HepG2 (cell line): ENCODE results near the gene ST3GAL5. TPM values are rescaled to one million over a fixed set of nuclear protein-coding genes. Genes with fewer than 3 reads are reported as not detected.

ENCODE experiments used
- ATAC-seq: fragments of 200-7000 bp; cut with Tn5 transposase; 3 replicates; pipeline ENCODE4 v1.9.1; 2020; ENCODE audit warnings: mild to moderate bottlenecking, moderate library complexity
- BruUV-seq: library from RNA; stranded (reverse); fragments of 400-500 nt; replicated peaks from 2 replicates; lab custom pipeline; 2021; lab: Mats Ljungman, UMichigan
- CTCF ChIA-PET: fragments of 300-600 bp; formaldehyde crosslinking; extraction: SDS; loops from one replicate; lab custom pipeline; 2021; ENCODE audit warnings: low total read pairs, inconsistent platforms, low intra/inter-chr PET ratio; lab: Yijun Ruan, JAX
- POLR2A ChIA-PET: fragments of 350-600 bp; sonication (Branson Sonifier 250); formaldehyde crosslinking; loops from one replicate; lab custom pipeline; 2020; ENCODE audit warnings: antibody characterized with exemption, inconsistent platforms; lab: Yijun Ruan, JAX
- DNase-seq: peaks from one replicate; pipeline ENCODE4 v3.0.0-alpha.2; 2015; ENCODE audit warnings: low spot score
- FAIRE-seq: peaks from 3 replicates; lab custom pipeline; 2011; peaks lifted over from hg19 to GRCh38; lab: Jason Lieb, UNC
- H2AFZ ChIP-seq: one replicate; pipeline ENCODE4 v1.6.1; 2011; ENCODE audit warnings: low read length, inconsistent platforms
- H3K27ac ChIP-seq: fragments of 300-600 bp; 3 replicates; pipeline ENCODE4 v1.8.0; 2011; ENCODE audit warnings: mixed run types, mild to moderate bottlenecking, mixed read lengths, low read length, inconsistent platforms; ENCODE audit not compliant: insufficient read depth; ENCODE audit errors: extremely low read length
- H3K27me3 ChIP-seq, 2 experiments: fragments of 200-600 bp in 1 of 2; 2 replicates in 1 of 2; 3 replicates in 1 of 2; pipeline versions ENCODE4 v1.6.0 to v1.8.0; 2011; ENCODE audit warnings: low read length in 2 of 2, mild to moderate bottlenecking in 2 of 2, moderate library complexity in 2 of 2, inconsistent platforms in 1 of 2; ENCODE audit not compliant: insufficient read depth in 2 of 2, control insufficient read depth in 1 of 2
- H3K36me3 ChIP-seq, 2 experiments: fragments of 200-600 bp in 1 of 2; replicated peaks in 1 of 2; 2 replicates in 1 of 2; 3 replicates in 1 of 2; pipeline versions ENCODE4 v1.5.1 to v1.8.0; 2011; ENCODE audit warnings: low read length in 2 of 2, inconsistent platforms in 1 of 2; ENCODE audit not compliant: insufficient read depth in 2 of 2, control insufficient read depth in 1 of 2
- H3K4me1 ChIP-seq: 2 replicates; pipeline ENCODE4 v1.5.1; 2012; ENCODE audit warnings: low read length, inconsistent platforms; ENCODE audit not compliant: insufficient read depth
- H3K4me2 ChIP-seq: 2 replicates; pipeline ENCODE4 v1.6.0; 2011; ENCODE audit warnings: low read depth, low read length, inconsistent platforms
- H3K4me3 ChIP-seq, 3 experiments: fragments of 200-600 bp in 1 of 3; sonication (generic), shearing (Covaris generic) in 1 of 3; replicated peaks in 1 of 3; 2 replicates each; pipeline ENCODE4 v1.5.1; 2011 to 2016; ENCODE audit warnings: low read length in 3 of 3, inconsistent platforms in 2 of 3, low read depth in 2 of 3, mild to moderate bottlenecking in 2 of 3, control low read depth in 1 of 3, mixed read lengths in 1 of 3; ENCODE audit not compliant: insufficient read depth in 1 of 3
- H3K79me2 ChIP-seq: one replicate; pipeline ENCODE4 v1.6.1; 2011; ENCODE audit warnings: low read length, inconsistent platforms; ENCODE audit not compliant: insufficient read depth
- H3K9ac ChIP-seq: 2 replicates; pipeline ENCODE4 v1.6.0; 2011; ENCODE audit warnings: mild to moderate bottlenecking, low read depth, low read length, inconsistent platforms; ENCODE audit not compliant: insufficient read depth
- H3K9me3 ChIP-seq: 2 replicates; pipeline ENCODE4 v1.5.1; 2012; ENCODE audit warnings: mild to moderate bottlenecking, low read length
- H4K20me1 ChIP-seq: 2 replicates; pipeline ENCODE4 v1.6.0; 2011; ENCODE audit warnings: inconsistent platforms, mild to moderate bottlenecking, low read length, moderate library complexity; ENCODE audit not compliant: insufficient read depth
- HINFP ChIP-seq: sonication (generic); formaldehyde crosslinking; IDR thresholded peaks from 2 replicates; pipeline ENCODE4 v1.4.0; 2020; ENCODE audit warnings: low read depth, mild to moderate bottlenecking, missing genetic modification reagents
- KDM5B ChIP-seq: sonication (generic); formaldehyde crosslinking; IDR thresholded peaks from 2 replicates; pipeline ENCODE4 v1.4.0; 2020; ENCODE audit warnings: missing genetic modification reagents, mild to moderate bottlenecking, borderline replicate concordance
- MAX ChIP-seq: IDR thresholded peaks from 2 replicates; pipeline ENCODE4 v1.6.1; 2012; ENCODE audit warnings: inconsistent platforms
- MIER3 ChIP-seq: IDR thresholded peaks from 2 replicates; pipeline ENCODE4 v1.6.1; 2016; ENCODE audit warnings: missing compliant biosample characterization, borderline replicate concordance
- STAG1 ChIP-seq: sonication (generic); formaldehyde crosslinking; IDR thresholded peaks from 2 replicates; pipeline ENCODE4 v1.4.0; 2020; ENCODE audit warnings: missing genetic modification reagents
- SYNCRIP ChIP-seq: fragments of 200-400 bp; formaldehyde crosslinking; IDR thresholded peaks from 2 replicates; pipeline ENCODE4 v1.6.1; 2018; ENCODE audit warnings: mild to moderate bottlenecking, low read depth, low read length; ENCODE audit not compliant: insufficient read depth
- TBX3 ChIP-seq: fragments of 450-650 bp; IDR thresholded peaks from 2 replicates; pipeline ENCODE4 v1.6.1; 2017; ENCODE audit warnings: antibody characterized with exemption, mild to moderate bottlenecking, inconsistent platforms, borderline replicate concordance
- USF2 ChIP-seq, 2 experiments: sonication (generic) in 1 of 2; formaldehyde crosslinking in 1 of 2; IDR thresholded peaks; 2 replicates each; pipeline versions ENCODE4 v1.5.1 to v1.6.1; 2011 to 2020; ENCODE audit warnings: borderline replicate concordance in 1 of 2, low read depth in 1 of 2, low read length in 1 of 2, mild to moderate bottlenecking in 1 of 2, missing genetic modification reagents in 1 of 2, moderate library complexity in 1 of 2
- ZNF274 ChIP-seq: sonication (generic); formaldehyde crosslinking; IDR thresholded peaks from 2 replicates; pipeline ENCODE4 v1.5.1; 2020; ENCODE audit warnings: mild to moderate bottlenecking, missing genetic modification reagents
- ZNF430 ChIP-seq: sonication (generic); formaldehyde crosslinking; IDR thresholded peaks from 2 replicates; pipeline ENCODE4 v1.9.0; 2021; ENCODE audit warnings: mild to moderate bottlenecking, missing genetic modification reagents
- ZNF788 ChIP-seq: sonication (generic); formaldehyde crosslinking; IDR thresholded peaks from 2 replicates; pipeline ENCODE4 v1.5.0; 2020; ENCODE audit warnings: mild to moderate bottlenecking, missing genetic modification reagents, borderline replicate concordance
- ZNF878 ChIP-seq: sonication (generic); formaldehyde crosslinking; IDR thresholded peaks from 2 replicates; pipeline ENCODE4 v1.8.1; 2023; ENCODE audit warnings: mild to moderate bottlenecking, missing genetic modification reagents, moderate library complexity
- WGBS: methylation state at CpG from one replicate; pipeline ENCODE4 v1.1.6; 2017; ENCODE audit warnings: low lambda C conversion rate; 5-methylcytosine and 5-hydroxymethylcytosine counted together
- in situ Hi-C: cut with HindIII; loops from 2 replicates; pipeline ENCODE4 v1.10.0; 2017; ENCODE audit warnings: low pct_unique_long_range_greater_than_20kb; ENCODE audit not compliant: extremely low pct_ligation_motif_present
- intact Hi-C: fragments of 100-400 bp; cut with micrococcal nuclease; formaldehyde crosslinking; loops from one replicate; pipeline ENCODE4 v1.10.0; 2022; ENCODE audit not compliant: unreplicated experiment
- polyA plus RNA-seq, 8 experiments: library from polyadenylated mRNA; depleted of rRNA in 3 of 8; stranded (reverse) in 7 of 8; unstranded in 1 of 8; fragments of >200 nt; fragmentation: Illumina TruSeq in 4 of 8; extraction: Trizol in 4 of 8; gene quantifications; 2 replicates each; pipeline versions ENCODE4 v1.2.1 to v1.2.3, GENCODE V29; 2011 to 2016; ENCODE audit warnings: low read depth in 4 of 8, missing spikeins in 1 of 8, mixed read lengths in 1 of 8; ENCODE audit not compliant: insufficient read depth in 1 of 8
- total RNA-seq, 5 experiments: library from RNA; depleted of rRNA; stranded (reverse); fragments of >200 nt; fragmentation: Illumina TruSeq; extraction: Trizol; gene quantifications; 2 replicates each; pipeline ENCODE4 v1.2.3, GENCODE V29; 2016; ENCODE audit warnings: low read depth in 1 of 5
- TF ChIP-seq, protein P1 (sequence below): sonication (generic); formaldehyde crosslinking; IDR thresholded peaks from 2 replicates; pipeline ENCODE4 v1.8.1; 2022; ENCODE audit warnings: mild to moderate bottlenecking, missing genetic modification reagents
- TF ChIP-seq, protein P2 (sequence below): sonication (generic); formaldehyde crosslinking; IDR thresholded peaks from 2 replicates; pipeline ENCODE4 v1.5.1; 2020; ENCODE audit warnings: mild to moderate bottlenecking, missing genetic modification reagents, borderline replicate concordance
- TF ChIP-seq, protein P3 (sequence below): sonication (generic); formaldehyde crosslinking; IDR thresholded peaks from 2 replicates; pipeline ENCODE4 v1.5.0; 2020; ENCODE audit warnings: mild to moderate bottlenecking, missing genetic modification reagents, moderate library complexity

The ST3GAL5 gene
- total and polyA plus RNA-seq, 2 of the 13 experiments (the other 11 are each of a cell fraction or from before 2014, with no cell fraction given), result 1.3 to 2.0 TPM

- Histone ChIP-seq H3K4me3 (peak overlapping the region; percentile 58 to 80 (median 69)), H3K4me1 (peaks cover 25% of the 10 kb centered on the region), H4K20me1 (no peaks in the 10 kb centered on the region), H3K9me3 (no peaks in the 10 kb centered on the region), H3K36me3 (no peaks in the 10 kb centered on the region), H3K4me2 (peak overlapping the region; percentile 89), H2AFZ (peak overlapping the region; percentile 8), H3K27me3 (peaks cover 4 to 31% of the 10 kb centered on the region in 2 experiments), H3K9ac (no peak overlapping the region), H3K27ac (no peak overlapping the region), H3K79me2 (no peaks in the 10 kb centered on the region)
- no peak for DNase-seq
- in situ Hi-C loops (no loop called here), intact Hi-C loops (loop anchor here (2.0 kb wide), 1 partner anchor 135 kb away; no protein-coding TSS in a partner anchor)
- BruUV-seq, result no TSS peak
- POLR2A ChIA-PET, result no interaction called here
- 15% methylated on average over 9 of the region's 10 CpGs for WGBS
- no peak for FAIRE-seq
- CTCF ChIA-PET, result no interaction called here
- ATAC-seq, result peak; percentile 45
- TF ChIP-seq, protein P1, sequence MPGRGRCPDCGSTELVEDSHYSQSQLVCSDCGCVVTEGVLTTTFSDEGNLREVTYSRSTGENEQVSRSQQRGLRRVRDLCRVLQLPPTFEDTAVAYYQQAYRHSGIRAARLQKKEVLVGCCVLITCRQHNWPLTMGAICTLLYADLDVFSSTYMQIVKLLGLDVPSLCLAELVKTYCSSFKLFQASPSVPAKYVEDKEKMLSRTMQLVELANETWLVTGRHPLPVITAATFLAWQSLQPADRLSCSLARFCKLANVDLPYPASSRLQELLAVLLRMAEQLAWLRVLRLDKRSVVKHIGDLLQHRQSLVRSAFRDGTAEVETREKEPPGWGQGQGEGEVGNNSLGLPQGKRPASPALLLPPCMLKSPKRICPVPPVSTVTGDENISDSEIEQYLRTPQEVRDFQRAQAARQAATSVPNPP (CRISPR knock-in tag), result no peak
- TF ChIP-seq TBX3 (no peak), KDM5B (CRISPR knock-in tag) (0 out of 2 replicates have a peak, but pooled peaks have one; percentile 23), ZNF274 (CRISPR knock-in tag) (0 out of 2 replicates have a peak, but pooled peaks have one; percentile 27), ZNF788 (peak; percentile 46; the same call in 1 of the 2 replicates), MIER3 (CRISPR knock-in tag) (no peak), SYNCRIP (no peak), ZNF430 (CRISPR knock-in tag) (no peak), STAG1 (CRISPR knock-in tag) (peak; percentile 33; the same call in 1 of the 2 replicates), USF2 (IDR thresholded peaks at IDR 0.05; ENCODE audit: low read depth, low read length) (no peak), USF2 (CRISPR knock-in tag; IDR thresholded peaks at IDR 0.05; ENCODE audit: borderline replicate concordance) (peak; percentile 6; the same call in 1 of the 2 replicates), HINFP (0 out of 2 replicates have a peak, but pooled peaks have one; percentile 35), ZNF878 (CRISPR knock-in tag) (peak; percentile 45; the same call in 1 of the 2 replicates), MAX (peak; percentile 79)
- TF ChIP-seq, protein P2, sequence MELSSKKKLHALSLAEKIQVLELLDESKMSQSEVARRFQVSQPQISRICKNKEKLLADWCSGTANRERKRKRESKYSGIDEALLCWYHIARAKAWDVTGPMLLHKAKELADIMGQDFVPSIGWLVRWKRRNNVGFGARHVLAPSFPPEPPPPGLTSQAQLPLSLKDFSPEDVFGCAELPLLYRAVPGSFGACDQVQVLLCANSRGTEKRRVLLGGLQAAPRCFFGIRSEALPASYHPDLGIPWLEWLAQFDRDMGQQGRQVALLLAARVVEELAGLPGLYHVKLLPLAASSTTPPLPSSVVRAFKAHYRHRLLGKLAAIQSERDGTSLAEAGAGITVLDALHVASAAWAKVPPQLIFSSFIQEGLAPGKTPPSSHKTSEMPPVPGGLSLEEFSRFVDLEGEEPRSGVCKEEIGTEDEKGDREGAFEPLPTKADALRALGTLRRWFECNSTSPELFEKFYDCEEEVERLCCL (CRISPR knock-in tag), result no peak
- TF ChIP-seq, protein P3, sequence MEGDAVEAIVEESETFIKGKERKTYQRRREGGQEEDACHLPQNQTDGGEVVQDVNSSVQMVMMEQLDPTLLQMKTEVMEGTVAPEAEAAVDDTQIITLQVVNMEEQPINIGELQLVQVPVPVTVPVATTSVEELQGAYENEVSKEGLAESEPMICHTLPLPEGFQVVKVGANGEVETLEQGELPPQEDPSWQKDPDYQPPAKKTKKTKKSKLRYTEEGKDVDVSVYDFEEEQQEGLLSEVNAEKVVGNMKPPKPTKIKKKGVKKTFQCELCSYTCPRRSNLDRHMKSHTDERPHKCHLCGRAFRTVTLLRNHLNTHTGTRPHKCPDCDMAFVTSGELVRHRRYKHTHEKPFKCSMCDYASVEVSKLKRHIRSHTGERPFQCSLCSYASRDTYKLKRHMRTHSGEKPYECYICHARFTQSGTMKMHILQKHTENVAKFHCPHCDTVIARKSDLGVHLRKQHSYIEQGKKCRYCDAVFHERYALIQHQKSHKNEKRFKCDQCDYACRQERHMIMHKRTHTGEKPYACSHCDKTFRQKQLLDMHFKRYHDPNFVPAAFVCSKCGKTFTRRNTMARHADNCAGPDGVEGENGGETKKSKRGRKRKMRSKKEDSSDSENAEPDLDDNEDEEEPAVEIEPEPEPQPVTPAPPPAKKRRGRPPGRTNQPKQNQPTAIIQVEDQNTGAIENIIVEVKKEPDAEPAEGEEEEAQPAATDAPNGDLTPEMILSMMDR (CRISPR knock-in tag), result peak; percentile 37
Measured at GRCh38 chr2:85887566-85888019, 1.2 kb downstream of the ST3GAL5 start.
